Trophoblast cell (in vitro differentiated cells and primary cell): ENCODE measurements around the gene DAGLB.
"Not testable (repeated sequence)": the region's sequence is repeated elsewhere in the genome, so short reads cannot be mapped to it uniquely, and the experiment has no call there.

Experiments used
- DNase-seq, 2 donors: peaks; one replicate each; pipeline ENCODE4 v3.0.0-alpha.2; 2016
- H2AFZ ChIP-seq: 2 replicates; pipeline ENCODE4 v1.6.1; 2013; ENCODE audit warnings: low read length, moderate library complexity, mild to moderate bottlenecking; ENCODE audit not compliant: insufficient read depth, poor library complexity
- H2AK5ac ChIP-seq: 2 replicates; pipeline ENCODE4 v1.6.1; 2013; ENCODE audit warnings: mild to moderate bottlenecking, low read length
- H2BK120ac ChIP-seq: 2 replicates; pipeline ENCODE4 v1.6.1; 2013; ENCODE audit warnings: low read length, mild to moderate bottlenecking, moderate library complexity; ENCODE audit not compliant: insufficient read depth, poor library complexity
- H2BK12ac ChIP-seq: 2 replicates; pipeline ENCODE4 v1.6.1; 2013; ENCODE audit warnings: mild to moderate bottlenecking, low read length, moderate library complexity
- H2BK5ac ChIP-seq: 2 replicates; pipeline ENCODE4 v1.6.1; 2013; ENCODE audit warnings: low read length, low read depth, moderate library complexity, mild to moderate bottlenecking; ENCODE audit not compliant: poor library complexity
- H3K14ac ChIP-seq: 2 replicates; pipeline ENCODE4 v1.6.1; 2013; ENCODE audit warnings: mild to moderate bottlenecking, low read length
- H3K18ac ChIP-seq: 2 replicates; pipeline ENCODE4 v1.6.1; 2013; ENCODE audit warnings: mild to moderate bottlenecking, low read length
- H3K23ac ChIP-seq: 2 replicates; pipeline ENCODE4 v1.6.1; 2013; ENCODE audit warnings: low read length
- H3K27ac ChIP-seq: 2 replicates; pipeline ENCODE4 v1.5.1; 2013; ENCODE audit warnings: low read depth, mild to moderate bottlenecking, inconsistent platforms, low read length, moderate library complexity
- H3K27me3 ChIP-seq: 2 replicates; pipeline ENCODE4 v1.6.1; 2013; ENCODE audit warnings: inconsistent platforms, mild to moderate bottlenecking, low read length, moderate library complexity; ENCODE audit not compliant: insufficient read depth
- H3K36me3 ChIP-seq, 2 experiments: 1 replicate in 1 of 2; 2 replicates in 1 of 2; pipeline ENCODE4 v1.6.1; 2013; ENCODE audit warnings: low read length in 2 of 2, mild to moderate bottlenecking in 2 of 2, moderate library complexity in 1 of 2; ENCODE audit not compliant: insufficient read depth in 2 of 2, control insufficient read depth in 1 of 2
- H3K4ac ChIP-seq: 2 replicates; pipeline ENCODE4 v1.6.1; 2013; ENCODE audit warnings: low read depth, mild to moderate bottlenecking, low read length, moderate library complexity
- H3K4me1 ChIP-seq, 2 experiments: 1 replicate in 1 of 2; 2 replicates in 1 of 2; pipeline ENCODE4 v1.6.1; 2013; ENCODE audit warnings: low read length in 2 of 2, mild to moderate bottlenecking in 2 of 2, moderate library complexity in 1 of 2; ENCODE audit not compliant: insufficient read depth in 2 of 2, control insufficient read depth in 1 of 2
- H3K4me2 ChIP-seq: 2 replicates; pipeline ENCODE4 v1.6.1; 2013; ENCODE audit warnings: inconsistent platforms, mild to moderate bottlenecking, low read length, moderate library complexity
- H3K4me3 ChIP-seq: 2 replicates; pipeline ENCODE4 v1.5.1; 2013; ENCODE audit warnings: mild to moderate bottlenecking, low read depth, low read length, inconsistent platforms
- H3K79me1 ChIP-seq: one replicate; pipeline ENCODE4 v1.6.1; 2013; ENCODE audit warnings: low read length
- H3K79me2 ChIP-seq: 2 replicates; pipeline ENCODE4 v1.6.1; 2013; ENCODE audit warnings: low read length, mild to moderate bottlenecking; ENCODE audit not compliant: control insufficient read depth, insufficient read depth, poor library complexity
- H3K9ac ChIP-seq: 2 replicates; pipeline ENCODE4 v1.6.1; 2013; ENCODE audit warnings: mild to moderate bottlenecking, low read length
- H3K9me3 ChIP-seq: 2 replicates; pipeline ENCODE4 v1.6.1; 2013; ENCODE audit warnings: low read depth, mild to moderate bottlenecking, control low read depth, inconsistent platforms, low read length; ENCODE audit not compliant: insufficient read depth
- H4K12ac ChIP-seq: 2 replicates; pipeline ENCODE4 v1.6.1; 2013; ENCODE audit warnings: low read depth, mild to moderate bottlenecking, low read length, moderate library complexity
- H4K8ac ChIP-seq: 2 replicates; pipeline ENCODE4 v1.6.1; 2013; ENCODE audit warnings: low read depth, mild to moderate bottlenecking, low read length, moderate library complexity
- H4K91ac ChIP-seq: one replicate; pipeline ENCODE4 v1.6.1; 2013; ENCODE audit warnings: low read depth, mild to moderate bottlenecking, low read length, moderate library complexity
- WGBS: extraction: QIAGEN DNeasy Blood & Tissue Kit; methylation state at CpG from one replicate; pipeline ENCODE4 v1.1.7; 2013; ENCODE audit warnings: missing lambda C conversion rate; ENCODE audit not compliant: insufficient read length, insufficient coverage; ENCODE audit errors: extremely low coverage; 5-methylcytosine and 5-hydroxymethylcytosine counted together

Gene DAGLB

DNA sequence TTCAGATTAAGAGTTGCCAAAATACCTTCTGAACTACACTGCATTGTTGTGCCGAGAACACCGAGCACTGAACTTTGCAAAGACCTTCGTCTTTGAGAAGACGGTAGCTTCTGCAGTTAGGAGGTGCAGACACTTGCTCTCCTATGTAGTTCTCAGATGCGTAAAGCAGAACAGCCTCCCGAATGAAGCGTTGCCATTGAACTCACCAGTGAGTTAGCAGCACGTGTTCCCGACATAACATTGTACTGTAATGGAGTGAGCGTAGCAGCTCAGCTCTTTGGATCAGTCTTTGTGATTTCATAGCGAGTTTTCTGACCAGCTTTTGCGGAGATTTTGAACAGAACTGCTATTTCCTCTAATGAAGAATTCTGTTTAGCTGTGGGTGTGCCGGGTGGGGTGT is 45.0 kb downstream of the DAGLB start:
- no peak overlapping the region for H2AFZ ChIP-seq
- H3K23ac ChIP-seq = no peak overlapping the region
- no CpG with 5 or more reads among the region's 13 CpGs for WGBS
- H3K79me1 ChIP-seq = peaks cover 4% of the 10 kb centered on the region
- H4K12ac ChIP-seq = no peak overlapping the region
- H3K79me2 ChIP-seq = peaks cover 6% of the 10 kb centered on the region
- DNase-seq = no peak
- no peak overlapping the region for H4K91ac ChIP-seq
- H2BK12ac ChIP-seq = no peak overlapping the region
- H3K4me3 ChIP-seq = no peak overlapping the region
- no peak overlapping the region for H3K27ac ChIP-seq
- peaks cover 15 to 16% of the 10 kb centered on the region in 2 experiments for H3K4me1 ChIP-seq
- H3K14ac ChIP-seq = no peak overlapping the region
- H2AK5ac ChIP-seq = no peak overlapping the region
- no peak overlapping the region for H3K9ac ChIP-seq
- no peaks in the 10 kb centered on the region for H3K9me3 ChIP-seq
- H3K27me3 ChIP-seq = no peaks in the 10 kb centered on the region
- no peak overlapping the region for H3K18ac ChIP-seq
- peaks cover 45 to 58% of the 10 kb centered on the region in 2 experiments for H3K36me3 ChIP-seq
- H3K4me2 ChIP-seq = no peak overlapping the region
- no peak overlapping the region for H2BK5ac ChIP-seq
- no peak overlapping the region for H3K4ac ChIP-seq
- H4K8ac ChIP-seq = no peak overlapping the region
- H2BK120ac ChIP-seq = no peak overlapping the region

GRCh38 chr7:6402041-6402440 is 45.7 kb downstream of the DAGLB start:
- no peak overlapping the region for H3K27ac ChIP-seq
- no peak overlapping the region for H3K4ac ChIP-seq
- H2BK12ac ChIP-seq = no peak overlapping the region
- peaks cover 4% of the 10 kb centered on the region for H3K79me1 ChIP-seq
- H3K4me3 ChIP-seq = no peak overlapping the region
- DNase-seq = no peak
- H2BK5ac ChIP-seq = no peak overlapping the region
- H3K9me3 ChIP-seq = no peaks in the 10 kb centered on the region
- no CpG with 5 or more reads among the region's 17 CpGs for WGBS
- no peak overlapping the region for H3K18ac ChIP-seq
- no peak overlapping the region for H3K23ac ChIP-seq
- no peaks in the 10 kb centered on the region for H3K27me3 ChIP-seq
- no peak overlapping the region for H4K8ac ChIP-seq
- H4K91ac ChIP-seq = no peak overlapping the region
- peaks cover 6% of the 10 kb centered on the region for H3K79me2 ChIP-seq
- no peak overlapping the region for H2BK120ac ChIP-seq
- H3K36me3 ChIP-seq = peaks cover 42 to 53% of the 10 kb centered on the region in 2 experiments
- H2AK5ac ChIP-seq = no peak overlapping the region
- H3K4me2 ChIP-seq = no peak overlapping the region
- peaks cover 16% of the 10 kb centered on the region in 2 experiments for H3K4me1 ChIP-seq
- no peak overlapping the region for H3K9ac ChIP-seq
- H2AFZ ChIP-seq = no peak overlapping the region
- H4K12ac ChIP-seq = no peak overlapping the region
- no peak overlapping the region for H3K14ac ChIP-seq

GRCh38 chr7:6401536-6401935 is 46.2 kb downstream of the DAGLB start:
- Histone ChIP-seq H3K23ac (no peak overlapping the region), H3K4me3 (no peak overlapping the region), H3K79me2 (peaks cover 6% of the 10 kb centered on the region), H2BK12ac (no peak overlapping the region), H3K18ac (no peak overlapping the region), H2BK5ac (no peak overlapping the region), H2AK5ac (no peak overlapping the region), H3K4me1 (peaks cover 16% of the 10 kb centered on the region in 2 experiments), H2BK120ac (no peak overlapping the region), H3K4me2 (no peak overlapping the region), H3K27me3 (no peaks in the 10 kb centered on the region), H4K91ac (no peak overlapping the region), H3K9me3 (no peaks in the 10 kb centered on the region), H3K27ac (no peak overlapping the region), H3K36me3 (peaks cover 38 to 49% of the 10 kb centered on the region in 2 experiments), H2AFZ (no peak overlapping the region), H3K79me1 (peaks cover 4% of the 10 kb centered on the region), H3K14ac (no peak overlapping the region), H4K12ac (no peak overlapping the region), H3K4ac (no peak overlapping the region), H3K9ac (no peak overlapping the region), H4K8ac (no peak overlapping the region)
- no CpG with 5 or more reads among the region's 10 CpGs for WGBS
- DNase-seq = no peak

GRCh38 chr7:6400243-6401105 is 47.3 kb downstream of the DAGLB start:
- peaks cover 12% of the 10 kb centered on the region for H3K79me2 ChIP-seq
- not testable (repeated sequence) for H4K91ac ChIP-seq, H3K18ac ChIP-seq, H3K4me3 ChIP-seq, H3K27me3 ChIP-seq, H3K27ac ChIP-seq, H3K14ac ChIP-seq, H2BK12ac ChIP-seq, H3K23ac ChIP-seq, H3K4ac ChIP-seq, H3K4me2 ChIP-seq, H4K12ac ChIP-seq, H2AK5ac ChIP-seq, H4K8ac ChIP-seq, H3K79me1 ChIP-seq, H3K9ac ChIP-seq, H2BK120ac ChIP-seq, DNase-seq, H2BK5ac ChIP-seq, H2AFZ ChIP-seq, H3K9me3 ChIP-seq
- peaks cover 16 to 22% of the 10 kb centered on the region in 2 experiments for H3K4me1 ChIP-seq
- WGBS = no CpG with 5 or more reads among the region's 19 CpGs
- peaks cover 33 to 40% of the 10 kb centered on the region in 2 experiments for H3K36me3 ChIP-seq
